Smooth muscle cell (in vitro differentiated cells): Measurements from ENCODE around the gene GLI1. TPM values are rescaled to one million over a fixed set of nuclear protein-coding genes. Genes with fewer than 3 reads are reported as not detected.

Experiments used
- DNase-seq: peaks from one replicate; lab custom pipeline; 2025; ENCODE audit not compliant: unreplicated experiment; lab: John Stamatoyannopoulos, UW
- H2AFZ ChIP-seq: fragments of 200-600 bp; sonication (generic); 2 replicates; pipeline ENCODE4 v1.6.0; 2016; ENCODE audit warnings: antibody characterized with exemption, low read depth, mild to moderate bottlenecking
- H3F3A ChIP-seq: fragments of 200-600 bp; sonication (generic); 2 replicates; pipeline ENCODE4 v1.6.0; 2017; ENCODE audit warnings: antibody characterized with exemption, low read depth
- H3K27ac ChIP-seq: fragments of 200-600 bp; sonication (generic); 2 replicates; pipeline ENCODE4 v1.5.1; 2016; ENCODE audit warnings: low read depth, mild to moderate bottlenecking
- H3K27me3 ChIP-seq: fragments of 200-600 bp; sonication (generic); 2 replicates; pipeline ENCODE4 v1.6.1; 2016; ENCODE audit warnings: low read depth, mild to moderate bottlenecking
- H3K36me3 ChIP-seq: fragments of 200-600 bp; sonication (generic); 2 replicates; pipeline ENCODE4 v1.5.1; 2016; ENCODE audit warnings: low read depth
- H3K4me1 ChIP-seq: fragments of 200-600 bp; sonication (generic); 2 replicates; pipeline ENCODE4 v1.5.1; 2016; ENCODE audit warnings: low read depth
- H3K4me2 ChIP-seq: fragments of 200-600 bp; sonication (generic); 2 replicates; pipeline ENCODE4 v1.6.0; 2016; ENCODE audit warnings: mild to moderate bottlenecking
- H3K4me3 ChIP-seq: fragments of 200-600 bp; sonication (generic); 2 replicates; pipeline ENCODE4 v1.5.1; 2016; ENCODE audit warnings: mild to moderate bottlenecking
- H3K79me2 ChIP-seq: fragments of 200-600 bp; sonication (generic); 2 replicates; pipeline ENCODE4 v1.6.0; 2016; ENCODE audit warnings: low read depth, mild to moderate bottlenecking
- H3K9ac ChIP-seq: fragments of 200-600 bp; sonication (generic); 2 replicates; pipeline ENCODE4 v1.6.0; 2016; ENCODE audit warnings: low read depth
- H3K9me3 ChIP-seq: fragments of 200-600 bp; sonication (generic); replicated peaks from 2 replicates; pipeline ENCODE4 v1.5.1; 2016; ENCODE audit warnings: low read depth
- H4K20me1 ChIP-seq: fragments of 200-600 bp; sonication (generic); 2 replicates; pipeline ENCODE4 v1.6.0; 2016; ENCODE audit warnings: low read depth
- CTCF ChIP-seq: fragments of 200-600 bp; sonication (generic); IDR thresholded peaks from 2 replicates; pipeline ENCODE4 v1.5.1; 2017; ENCODE audit warnings: borderline replicate concordance, mild to moderate bottlenecking, antibody characterized with exemption; ENCODE audit not compliant: insufficient read depth, poor library complexity, severe bottlenecking
- WGBS: methylation state at CpG from one replicate; pipeline ENCODE4 v1.1.7; 2016; ENCODE audit warnings: low lambda C conversion rate; 5-methylcytosine and 5-hydroxymethylcytosine counted together
- polyA plus RNA-seq: library from polyadenylated mRNA; unstranded; fragments of >200 nt; fragmentation: Nextera tagmentation; extraction: Ambion mirVana; gene quantifications from 2 replicates; pipeline ENCODE4 v1.2.1, GENCODE V29; 2016
- total RNA-seq: library from RNA; depleted of rRNA; stranded (reverse); fragments of >200 nt; gene quantifications from 2 replicates; pipeline ENCODE4 v1.2.3, GENCODE V29; 2014

The GLI1 gene
- total and polyA plus RNA-seq, 2 experiments from 2014 or later = 0.50 to 1.4 TPM

GRCh38 chr12:57481671-57482070 is 22.1 kb downstream of the GLI1 start:
- H3K79me2 ChIP-seq = no peaks in the 10 kb centered on the region
- no peaks in the 10 kb centered on the region for H3F3A ChIP-seq
- no peaks in the 10 kb centered on the region for H3K36me3 ChIP-seq
- H3K4me3 ChIP-seq = no peak overlapping the region
- H3K4me2 ChIP-seq = no peak overlapping the region
- 82% methylated on average over 1 of the region's 1 CpG for WGBS
- no peak overlapping the region for H3K9ac ChIP-seq
- no peaks in the 10 kb centered on the region for H3K4me1 ChIP-seq
- H3K27ac ChIP-seq = no peak overlapping the region
- H2AFZ ChIP-seq = no peak overlapping the region
- TF ChIP-seq CTCF = no peak
- peaks cover 20% of the 10 kb centered on the region for H3K27me3 ChIP-seq
- no peak for DNase-seq
- no peaks in the 10 kb centered on the region for H4K20me1 ChIP-seq
- H3K9me3 ChIP-seq = no peaks in the 10 kb centered on the region

GRCh38 chr12:57483466-57483865 is 23.9 kb downstream of the GLI1 start:
- peaks cover 7% of the 10 kb centered on the region for H3K79me2 ChIP-seq
- H3K9ac ChIP-seq = no peak overlapping the region
- 38% methylated on average over 5 of the region's 5 CpGs for WGBS
- peaks cover under 1% of the 10 kb centered on the region for H3K4me1 ChIP-seq
- H3K27me3 ChIP-seq = peaks cover 11% of the 10 kb centered on the region
- TF ChIP-seq CTCF = no peak
- H4K20me1 ChIP-seq = no peaks in the 10 kb centered on the region
- H3K36me3 ChIP-seq = no peaks in the 10 kb centered on the region
- H3K9me3 ChIP-seq = no peaks in the 10 kb centered on the region
- DNase-seq = no peak
- H3K4me2 ChIP-seq = no peak overlapping the region
- no peak overlapping the region for H3K4me3 ChIP-seq
- no peak overlapping the region for H3K27ac ChIP-seq
- H2AFZ ChIP-seq = no peak overlapping the region
- H3F3A ChIP-seq = no peaks in the 10 kb centered on the region

- Histone ChIP-seq H3K4me3 (no peak overlapping the region), H2AFZ (no peak overlapping the region), H4K20me1 (no peaks in the 10 kb centered on the region), H3K4me2 (no peak overlapping the region), H3K27ac (no peak overlapping the region), H3F3A (no peaks in the 10 kb centered on the region), H3K27me3 (peaks cover 6% of the 10 kb centered on the region), H3K4me1 (peaks cover 11% of the 10 kb centered on the region), H3K79me2 (peaks cover 27% of the 10 kb centered on the region), H3K9me3 (no peaks in the 10 kb centered on the region), H3K36me3 (no peaks in the 10 kb centered on the region), H3K9ac (no peak overlapping the region)
- TF ChIP-seq CTCF = no peak
- DNase-seq = no peak
Measured at GRCh38 chr12:57485695-57486094, 26.1 kb downstream of the GLI1 start.

- H3K36me3 ChIP-seq = peaks cover 9% of the 10 kb centered on the region
- peaks cover 11% of the 10 kb centered on the region for H3K4me1 ChIP-seq
- peaks cover 27% of the 10 kb centered on the region for H3K79me2 ChIP-seq
- peak overlapping the region; percentile 96 for H3K4me2 ChIP-seq
- no peaks in the 10 kb centered on the region for H4K20me1 ChIP-seq
- H3K9me3 ChIP-seq = no peaks in the 10 kb centered on the region
- WGBS = 94% methylated on average over 27 of the region's 27 CpGs
- TF ChIP-seq CTCF = no peak
- H2AFZ ChIP-seq = peak overlapping the region; percentile 69
- DNase-seq = no peak
- H3F3A ChIP-seq = no peaks in the 10 kb centered on the region
- no peak overlapping the region for H3K9ac ChIP-seq
- H3K27me3 ChIP-seq = no peaks in the 10 kb centered on the region
- no peak overlapping the region for H3K27ac ChIP-seq
- peak overlapping the region; percentile 89 for H3K4me3 ChIP-seq
Measured at GRCh38 chr12:57487055-57487596, 27.5 kb downstream of the GLI1 start.
